OCI-LY3 (cell line): Measurements from ENCODE around the gene ZMIZ1.

Source experiments
- H2AFZ ChIP-seq: fragments of 200-600, 300-600 bp; shearing (Covaris generic); 2 replicates; pipeline ENCODE4 v1.6.0; 2014; ENCODE audit warnings: antibody characterized with exemption, low read depth, low read length
- H3K27ac ChIP-seq: fragments of 200-600, 300-600 bp; sonication (generic); 2 replicates; pipeline ENCODE4 v1.5.1; 2014; ENCODE audit warnings: mild to moderate bottlenecking, low read length, moderate library complexity, mixed read lengths
- H3K27me3 ChIP-seq: fragments of 200-600, 300-600 bp; sonication (generic); 2 replicates; pipeline ENCODE4 v1.6.1; 2014; ENCODE audit warnings: low read depth, low read length, mixed read lengths
- H3K36me3 ChIP-seq: fragments of 200-600, 300-600 bp; sonication (generic); replicated peaks from 2 replicates; pipeline ENCODE3; 2014; ENCODE audit warnings: low read depth, low read length, mixed read lengths
- H3K4me1 ChIP-seq: fragments of 300-600, 200-600 bp; sonication (generic); 2 replicates; pipeline ENCODE4 v1.6.1; 2014; ENCODE audit warnings: low read length, mixed read lengths
- H3K4me2 ChIP-seq: fragments of 200-600, 300-600 bp; sonication (generic); 2 replicates; pipeline ENCODE4 v1.6.1; 2014; ENCODE audit warnings: low read length, mixed read lengths
- H3K4me3 ChIP-seq: fragments of 300-600, 200-600 bp; sonication (generic); 2 replicates; pipeline ENCODE4 v1.5.1; 2014; ENCODE audit warnings: antibody characterized with exemption, mild to moderate bottlenecking, low read length, moderate library complexity
- H3K79me2 ChIP-seq: fragments of 300-600, 200-600 bp; shearing (Covaris generic); 2 replicates; pipeline ENCODE4 v1.6.1; 2014; ENCODE audit warnings: mild to moderate bottlenecking, low read length, mixed read lengths
- H3K9ac ChIP-seq: fragments of 300-600, 200-600 bp; shearing (Covaris generic); 2 replicates; pipeline ENCODE4 v1.6.0; 2014; ENCODE audit warnings: mild to moderate bottlenecking, low read length, moderate library complexity
- H3K9me3 ChIP-seq: fragments of 200-600, 300-600 bp; shearing (Covaris generic); 2 replicates; pipeline ENCODE4 v1.6.1; 2014; ENCODE audit warnings: low read length, mixed read lengths; ENCODE audit not compliant: insufficient read depth
- H4K20me1 ChIP-seq: fragments of 200-600, 300-600 bp; sonication (generic); 2 replicates; pipeline ENCODE4 v1.6.1; 2016; ENCODE audit warnings: low read length, mixed read lengths; ENCODE audit not compliant: insufficient read depth
- CTCF ChIP-seq: fragments of 200-600, 300-600 bp; sonication (generic); IDR thresholded peaks from 2 replicates; pipeline ENCODE4 v1.5.1; 2014; ENCODE audit warnings: antibody characterized with exemption, low read length, low read depth
- EZH2phosphoT487 ChIP-seq: fragments of 200-600 bp; shearing (Covaris generic); IDR thresholded peaks from 2 replicates; pipeline ENCODE4 v1.6.1; 2018; ENCODE audit warnings: antibody characterized with exemption, mixed run types, low read depth

The ZMIZ1 gene

GRCh38 chr10:79353726-79354125 lies 285.0 kb downstream of the ZMIZ1 start:
- Histone ChIP-seq H3K4me2 (peak overlapping the region; percentile 40), H4K20me1 (peaks cover 63% of the 10 kb centered on the region), H3K36me3 (peaks cover 62% of the 10 kb centered on the region), H3K4me1 (peaks cover 38% of the 10 kb centered on the region), H3K79me2 (peaks cover 37% of the 10 kb centered on the region), H3K27me3 (no peaks in the 10 kb centered on the region), H2AFZ (no peak overlapping the region), H3K9ac (no peak overlapping the region), H3K9me3 (no peaks in the 10 kb centered on the region), H3K27ac (peak overlapping the region; percentile 55; the same call in 1 of the 2 replicates), H3K4me3 (no peak overlapping the region)
- TF ChIP-seq EZH2phosphoT487 = no peak
- no peak for TF ChIP-seq CTCF

- peaks cover 58% of the 10 kb centered on the region for H3K36me3 ChIP-seq
- H3K4me2 ChIP-seq = peak overlapping the region; percentile 40
- peaks cover 33% of the 10 kb centered on the region for H3K79me2 ChIP-seq
- no peaks in the 10 kb centered on the region for H3K9me3 ChIP-seq
- no peak overlapping the region for H2AFZ ChIP-seq
- peaks cover 59% of the 10 kb centered on the region for H4K20me1 ChIP-seq
- peaks cover 34% of the 10 kb centered on the region for H3K4me1 ChIP-seq
- TF ChIP-seq CTCF = no peak
- TF ChIP-seq EZH2phosphoT487 = no peak
- H3K9ac ChIP-seq = no peak overlapping the region
- peak overlapping the region; percentile 55 for H3K27ac ChIP-seq
- no peak overlapping the region for H3K4me3 ChIP-seq
- no peaks in the 10 kb centered on the region for H3K27me3 ChIP-seq
These were observed 285.4 kb downstream of the ZMIZ1 start for GRCh38 chr10:79354141-79354540.

- Histone ChIP-seq H2AFZ (no peak overlapping the region), H3K27ac (peak overlapping the region; percentile 55), H3K27me3 (no peaks in the 10 kb centered on the region), H3K79me2 (peaks cover 28% of the 10 kb centered on the region), H4K20me1 (peaks cover 54% of the 10 kb centered on the region), H3K4me2 (no peak overlapping the region), H3K9ac (no peak overlapping the region), H3K36me3 (peaks cover 53% of the 10 kb centered on the region), H3K4me1 (peaks cover 32% of the 10 kb centered on the region), H3K4me3 (no peak overlapping the region), H3K9me3 (no peaks in the 10 kb centered on the region)
- TF ChIP-seq CTCF = no peak
- no peak for TF ChIP-seq EZH2phosphoT487
These were observed 285.8 kb downstream of the ZMIZ1 start for GRCh38 chr10:79354615-79355014.

- peaks cover 45% of the 10 kb centered on the region for H4K20me1 ChIP-seq
- H3K4me2 ChIP-seq = no peak overlapping the region
- H3K36me3 ChIP-seq = peaks cover 44% of the 10 kb centered on the region
- peaks cover 32% of the 10 kb centered on the region for H3K4me1 ChIP-seq
- no peak overlapping the region for H3K9ac ChIP-seq
- peaks cover 19% of the 10 kb centered on the region for H3K79me2 ChIP-seq
- no peaks in the 10 kb centered on the region for H3K9me3 ChIP-seq
- H3K4me3 ChIP-seq = no peak overlapping the region
- H2AFZ ChIP-seq = no peak overlapping the region
- no peak for TF ChIP-seq EZH2phosphoT487
- no peak for TF ChIP-seq CTCF
- no peaks in the 10 kb centered on the region for H3K27me3 ChIP-seq
- no peak overlapping the region for H3K27ac ChIP-seq
These were observed 286.8 kb downstream of the ZMIZ1 start for GRCh38 chr10:79355420-79356017.
